H9 (cell line): Measurements from ENCODE around the gene TRAPPC2B. TPM values are rescaled to one million over a fixed set of nuclear protein-coding genes. Genes with fewer than 3 reads are reported as not detected.

Experiments used
- DNase-seq: peaks from one replicate; pipeline ENCODE4 v3.0.0-alpha.2; 2017
- H2AFZ ChIP-seq: one replicate; pipeline ENCODE4 v1.6.1; 2013; ENCODE audit warnings: mild to moderate bottlenecking, low read length, control low read depth, moderate library complexity
- H2AK5ac ChIP-seq: 2 replicates; pipeline ENCODE4 v1.6.1; 2013; ENCODE audit warnings: low read length, control low read depth, mixed read lengths; ENCODE audit not compliant: insufficient read length
- H2BK120ac ChIP-seq: one replicate; pipeline ENCODE4 v1.6.1; 2013; ENCODE audit warnings: low read depth, mild to moderate bottlenecking, low read length, control low read depth, inconsistent platforms; ENCODE audit not compliant: poor library complexity, severe bottlenecking
- H2BK12ac ChIP-seq: 2 replicates; pipeline ENCODE4 v1.6.1; 2013; ENCODE audit warnings: low read length, control low read depth, mixed read lengths, low read depth; ENCODE audit not compliant: insufficient read length
- H2BK15ac ChIP-seq: 2 replicates; pipeline ENCODE4 v1.6.1; 2013; ENCODE audit warnings: low read depth, low read length, control low read depth
- H2BK20ac ChIP-seq: one replicate; pipeline ENCODE4 v1.6.1; 2013; ENCODE audit warnings: low read depth, mild to moderate bottlenecking, low read length, control low read depth, inconsistent platforms; ENCODE audit not compliant: poor library complexity, severe bottlenecking
- H2BK5ac ChIP-seq: 2 replicates; pipeline ENCODE4 v1.6.1; 2013; ENCODE audit warnings: low read length, control low read depth, mixed read lengths; ENCODE audit not compliant: insufficient read length
- H3K14ac ChIP-seq: 2 replicates; pipeline ENCODE4 v1.6.1; 2013; ENCODE audit warnings: low read length, control low read depth; ENCODE audit not compliant: insufficient read depth
- H3K18ac ChIP-seq: 2 replicates; pipeline ENCODE4 v1.6.1; 2013; ENCODE audit warnings: low read depth, mild to moderate bottlenecking, mixed read lengths, low read length, control low read depth; ENCODE audit not compliant: insufficient read length
- H3K23ac ChIP-seq: 2 replicates; pipeline ENCODE4 v1.6.1; 2013; ENCODE audit warnings: low read length, control low read depth, mixed read lengths, low read depth; ENCODE audit not compliant: insufficient read length
- H3K23me2 ChIP-seq: 2 replicates; pipeline ENCODE4 v1.6.1; 2013; ENCODE audit warnings: low read depth, mild to moderate bottlenecking, mixed read lengths, low read length, control low read depth; ENCODE audit not compliant: insufficient read length, poor library complexity, severe bottlenecking
- H3K27ac ChIP-seq: 2 replicates; pipeline ENCODE4 v1.5.1; 2013; ENCODE audit warnings: low read length, control low read depth, mixed read lengths, low read depth; ENCODE audit not compliant: insufficient read length
- H3K27me3 ChIP-seq: 2 replicates; pipeline ENCODE4 v1.6.1; 2013; ENCODE audit warnings: low read length, control low read depth, inconsistent platforms; ENCODE audit not compliant: insufficient read depth
- H3K4ac ChIP-seq: 2 replicates; pipeline ENCODE4 v1.6.1; 2013; ENCODE audit warnings: low read depth, mild to moderate bottlenecking, control low read depth, inconsistent platforms, low read length, moderate library complexity
- H3K4me1 ChIP-seq: 2 replicates; pipeline ENCODE4 v1.6.1; 2013; ENCODE audit warnings: low read length, control low read depth, inconsistent platforms; ENCODE audit not compliant: insufficient read depth
- H3K4me2 ChIP-seq: 2 replicates; pipeline ENCODE4 v1.6.1; 2013; ENCODE audit warnings: low read length, control low read depth, mixed read lengths; ENCODE audit not compliant: insufficient read length, insufficient read depth
- H3K56ac ChIP-seq: 2 replicates; pipeline ENCODE4 v1.6.1; 2013; ENCODE audit warnings: low read depth, mild to moderate bottlenecking, mixed read lengths, low read length, control low read depth; ENCODE audit not compliant: insufficient read length
- H3K79me1 ChIP-seq: 2 replicates; pipeline ENCODE4 v1.6.1; 2013; ENCODE audit warnings: low read depth, mild to moderate bottlenecking, moderate library complexity, low read length, control low read depth, inconsistent platforms; ENCODE audit not compliant: insufficient read depth, poor library complexity, severe bottlenecking
- H3K79me2 ChIP-seq: 2 replicates; pipeline ENCODE4 v1.6.1; 2013; ENCODE audit warnings: low read length, control low read depth, inconsistent platforms; ENCODE audit not compliant: insufficient read depth
- H3K9ac ChIP-seq: 2 replicates; pipeline ENCODE4 v1.6.1; 2013; ENCODE audit warnings: low read length, control low read depth, mixed read lengths; ENCODE audit not compliant: insufficient read length; ENCODE audit errors: extremely low read depth
- H3K9me3 ChIP-seq: one replicate; pipeline ENCODE4 v1.6.1; 2013; ENCODE audit warnings: low read depth, low read length, inconsistent platforms; ENCODE audit not compliant: control insufficient read depth
- H3T11ph ChIP-seq: one replicate; pipeline ENCODE4 v1.6.1; 2013; ENCODE audit warnings: mild to moderate bottlenecking, low read length, control low read depth, inconsistent platforms
- H4K20me1 ChIP-seq: one replicate; pipeline ENCODE4 v1.6.1; 2013; ENCODE audit not compliant: control insufficient read depth, insufficient read length, insufficient read depth
- H4K5ac ChIP-seq: 2 replicates; pipeline ENCODE4 v1.6.1; 2013; ENCODE audit warnings: low read depth, mild to moderate bottlenecking, mixed read lengths, low read length, control low read depth; ENCODE audit not compliant: insufficient read length
- H4K8ac ChIP-seq: replicated peaks from 2 replicates; pipeline ENCODE4 v1.6.1; 2013; ENCODE audit warnings: low read length, control low read depth, mixed read lengths, low read depth; ENCODE audit not compliant: insufficient read length
- H4K91ac ChIP-seq: 2 replicates; pipeline ENCODE4 v1.6.1; 2013; ENCODE audit warnings: low read depth, mild to moderate bottlenecking, moderate library complexity, mixed read lengths, low read length, control low read depth; ENCODE audit not compliant: insufficient read length
- H3K27ac Mint-ChIP-seq, 3 experiments: 2 replicates in 2 of 3; 3 replicates in 1 of 3; pipeline ENCODE4 v1.8.0; 2020 to 2021; ENCODE audit warnings: mixed read lengths in 3 of 3, mild to moderate bottlenecking in 1 of 3, moderate library complexity in 1 of 3
- H3K27me3 Mint-ChIP-seq: 2 replicates; pipeline ENCODE4 v1.8.0; 2021; ENCODE audit warnings: low read depth, mild to moderate bottlenecking, moderate library complexity, mixed read lengths
- H3K36me3 Mint-ChIP-seq, 3 experiments: 2 replicates in 2 of 3; 3 replicates in 1 of 3; pipeline ENCODE4 v1.8.0; 2020 to 2021; ENCODE audit warnings: low read depth in 3 of 3, mixed read lengths in 3 of 3; ENCODE audit not compliant: insufficient read depth in 1 of 3
- H3K4me1 Mint-ChIP-seq, 2 experiments: 2 replicates each; pipeline ENCODE4 v1.8.0; 2020; ENCODE audit warnings: mixed read lengths in 2 of 2
- H3K4me3 Mint-ChIP-seq, 2 experiments: 2 replicates in 1 of 2; 3 replicates in 1 of 2; pipeline ENCODE4 v1.8.0; 2020 to 2021; ENCODE audit warnings: mild to moderate bottlenecking in 2 of 2, mixed read lengths in 2 of 2, moderate library complexity in 1 of 2
- H3K9me3 Mint-ChIP-seq, 2 experiments: 2 replicates in 1 of 2; 3 replicates in 1 of 2; pipeline ENCODE4 v1.8.0; 2020; ENCODE audit warnings: mild to moderate bottlenecking in 2 of 2, mixed read lengths in 2 of 2, moderate library complexity in 1 of 2
- WGBS: extraction: QIAGEN DNeasy Blood & Tissue Kit; methylation state at CpG from one replicate; pipeline ENCODE4 v1.1.7; 2013; ENCODE audit warnings: missing lambda C conversion rate, low lambda C conversion rate, mixed read lengths; ENCODE audit not compliant: insufficient read length; ENCODE audit errors: extremely low coverage; 5-methylcytosine and 5-hydroxymethylcytosine counted together
- total RNA-seq: library from RNA; stranded (reverse); gene quantifications from 2 replicates; pipeline ENCODE4 v1.2.1, GENCODE V29; 2021
- TF ChIP-seq, protein P1 (sequence below): fragments of 200-600 bp; sonication (generic); conservative IDR thresholded peaks from 3 replicates; pipeline ENCODE4 v1.8.0; 2021; ENCODE audit warnings: antibody characterized with exemption, mild to moderate bottlenecking

TRAPPC2B gene
- total RNA-seq, 1 experiment from 2014 or later, result 12.4 TPM

GRCh38 chr19:57410877-57411671 lies 47.7 kb downstream of the TRAPPC2B start, which contains the start of gene ZNF17:
Gene ZNF17, plus strand, starts transcription at chr19:57411161. Its CDS starts 2,455 bp downstream, at chr19:57413616.
- H3K4ac ChIP-seq, result no peak within 1 kb of the TSS
- no peak within 1 kb of the TSS for H3K27ac ChIP-seq
- DNase-seq, result peak; percentile 95
- H3K9ac ChIP-seq, result peak within 1 kb of the TSS; percentile 86
- H3K27ac Mint-ChIP-seq, result peak within 1 kb of the TSS; percentile 41 to 87 (median 80); a peak in 5 of 7 replicates
- no peaks in the 10 kb centered on the region; the same call in 1 of the 2 replicates for H3K79me2 ChIP-seq
- H3K4me3 Mint-ChIP-seq, result peak within 1 kb of the TSS; percentile 95 to 96
- no peaks in the 10 kb centered on the region for H3K27me3 ChIP-seq
- H4K5ac ChIP-seq, result no peak within 1 kb of the TSS
- no peak within 1 kb of the TSS for H4K91ac ChIP-seq
- no peak within 1 kb of the TSS for H3T11ph ChIP-seq
- H2AFZ ChIP-seq, result peak within 1 kb of the TSS; percentile 91
- TF ChIP-seq, protein P1, sequence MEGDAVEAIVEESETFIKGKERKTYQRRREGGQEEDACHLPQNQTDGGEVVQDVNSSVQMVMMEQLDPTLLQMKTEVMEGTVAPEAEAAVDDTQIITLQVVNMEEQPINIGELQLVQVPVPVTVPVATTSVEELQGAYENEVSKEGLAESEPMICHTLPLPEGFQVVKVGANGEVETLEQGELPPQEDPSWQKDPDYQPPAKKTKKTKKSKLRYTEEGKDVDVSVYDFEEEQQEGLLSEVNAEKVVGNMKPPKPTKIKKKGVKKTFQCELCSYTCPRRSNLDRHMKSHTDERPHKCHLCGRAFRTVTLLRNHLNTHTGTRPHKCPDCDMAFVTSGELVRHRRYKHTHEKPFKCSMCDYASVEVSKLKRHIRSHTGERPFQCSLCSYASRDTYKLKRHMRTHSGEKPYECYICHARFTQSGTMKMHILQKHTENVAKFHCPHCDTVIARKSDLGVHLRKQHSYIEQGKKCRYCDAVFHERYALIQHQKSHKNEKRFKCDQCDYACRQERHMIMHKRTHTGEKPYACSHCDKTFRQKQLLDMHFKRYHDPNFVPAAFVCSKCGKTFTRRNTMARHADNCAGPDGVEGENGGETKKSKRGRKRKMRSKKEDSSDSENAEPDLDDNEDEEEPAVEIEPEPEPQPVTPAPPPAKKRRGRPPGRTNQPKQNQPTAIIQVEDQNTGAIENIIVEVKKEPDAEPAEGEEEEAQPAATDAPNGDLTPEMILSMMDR, result no peak
- no peak within 1 kb of the TSS for H2BK12ac ChIP-seq
- no peak within 1 kb of the TSS for H3K18ac ChIP-seq
- H3K23ac ChIP-seq, result no peak within 1 kb of the TSS
- no peaks in the 10 kb centered on the region; the same call in none of the 2 replicates for H3K27me3 Mint-ChIP-seq
- H3K9me3 Mint-ChIP-seq, result peaks cover 0 to 3% of the 10 kb centered on the region in 2 experiments; a peak in 1 of 5 replicates
- no peak within 1 kb of the TSS; the same call in 1 of the 2 replicates for H3K14ac ChIP-seq
- no peak within 1 kb of the TSS for H2AK5ac ChIP-seq
- H3K4me1 Mint-ChIP-seq, result peaks cover 11 to 12% of the 10 kb centered on the region in 2 experiments
- no peak within 1 kb of the TSS for H4K8ac ChIP-seq
- no peak within 1 kb of the TSS for H2BK5ac ChIP-seq
- no peak within 1 kb of the TSS for H2BK20ac ChIP-seq
- no peaks in the 10 kb centered on the region for H3K9me3 ChIP-seq
- H2BK120ac ChIP-seq, result no peak within 1 kb of the TSS
- H2BK15ac ChIP-seq, result no peak within 1 kb of the TSS
- no CpG with 5 or more reads among the region's 55 CpGs for WGBS
- no peaks in the 10 kb centered on the region for H3K79me1 ChIP-seq
- peak within 1 kb of the TSS; percentile 87 for H3K4me2 ChIP-seq
- H3K23me2 ChIP-seq, result peaks cover 13% of the 10 kb centered on the region
- H4K20me1 ChIP-seq, result no peaks in the 10 kb centered on the region
- peaks cover 2% of the 10 kb centered on the region; the same call in 1 of the 2 replicates for H3K4me1 ChIP-seq
- peaks cover 2 to 13% (median 4%) of the 10 kb centered on the region in 3 experiments; a peak in 3 of 7 replicates for H3K36me3 Mint-ChIP-seq
- no peak within 1 kb of the TSS for H3K56ac ChIP-seq

Other genes with a start within 250 kb of the TRAPPC2B start
- gene USP29, start 243.6 kb upstream of the TRAPPC2B start, total RNA-seq, result not detected in 2 replicates
- not detected in 2 replicates for gene ZIM3, start 218.3 kb upstream of the TRAPPC2B start, total RNA-seq
- not detected in 2 replicates for gene DUXA, start 196.1 kb upstream of the TRAPPC2B start, total RNA-seq
- gene ZNF264, start 172.1 kb upstream of the TRAPPC2B start, total RNA-seq, result 23.4 and 25.3 TPM in 2 replicates
- gene AURKC, start 132.5 kb upstream of the TRAPPC2B start, total RNA-seq, result 3.3 and 3.8 TPM in 2 replicates
- 15.4 and 16.8 TPM in 2 replicates for gene ZNF805, start 122.9 kb upstream of the TRAPPC2B start, total RNA-seq
- 65.4 and 65.9 TPM in 2 replicates for gene ZNF460, start 83.1 kb upstream of the TRAPPC2B start, total RNA-seq
- 8.2 and 8.4 TPM in 2 replicates for gene ZNF543, start 43.1 kb upstream of the TRAPPC2B start, total RNA-seq
- gene ZNF304, start 12.3 kb upstream of the TRAPPC2B start, total RNA-seq, result 13.5 and 13.9 TPM in 2 replicates
- gene ZNF547, start within 50 bp of the TRAPPC2B start, total RNA-seq, result 3.5 and 3.8 TPM in 2 replicates
- gene ZNF548, start 26.3 kb downstream of the TRAPPC2B start, total RNA-seq, result 13.0 and 13.9 TPM in 2 replicates
- gene ZNF17, start 47.6 kb downstream of the TRAPPC2B start, total RNA-seq, result 14.0 and 16.3 TPM in 2 replicates
- 25.0 and 27.8 TPM in 2 replicates for gene ZNF749, start 71.8 kb downstream of the TRAPPC2B start, total RNA-seq
- gene VN1R1, start 93.6 kb downstream of the TRAPPC2B start, total RNA-seq, result 0.53 and 0.74 TPM in 2 replicates
- gene ZNF772, start 114.0 kb downstream of the TRAPPC2B start, total RNA-seq, result 11.4 and 14.4 TPM in 2 replicates
- gene ZNF419, start 124.2 kb downstream of the TRAPPC2B start, total RNA-seq, result 12.8 and 13.4 TPM in 2 replicates
- gene ZNF773, start 136.4 kb downstream of the TRAPPC2B start, total RNA-seq, result 7.1 and 8.2 TPM in 2 replicates
- gene ZNF549, start 163.8 kb downstream of the TRAPPC2B start, total RNA-seq, result 10.2 and 11.6 TPM in 2 replicates
- gene ZNF550, start 196.3 kb downstream of the TRAPPC2B start, total RNA-seq, result 11.4 and 13.5 TPM in 2 replicates
- 10.9 and 11.4 TPM in 2 replicates for gene ZNF416, start 215.4 kb downstream of the TRAPPC2B start, total RNA-seq
- 27.8 and 28.1 TPM in 2 replicates for gene ZIK1, start 220.6 kb downstream of the TRAPPC2B start, total RNA-seq
- 7.9 and 9.3 TPM in 2 replicates for gene ZNF530, start 236.3 kb downstream of the TRAPPC2B start, total RNA-seq